ENCODE results near the gene CSMD2.

Gene CSMD2

GRCh38 chr1:33762962-33763361 is 402.1 kb downstream of the CSMD2 start:
- Histone ChIP-seq H3K9me3 (ENCODE audit: insufficient read depth, low read length) (no peaks in the 10 kb centered on the region), H3K4me1 (ENCODE audit: low read length) (no peaks in the 10 kb centered on the region), H4K20me1 (ENCODE audit: insufficient read depth, low read length) (no peaks in the 10 kb centered on the region), H3K4me3 (ENCODE audit: low read length) (no peak overlapping the region), H3K4me2 (ENCODE audit: low read length) (no peak overlapping the region), H2AFZ (ENCODE audit: low read depth, low read length) (no peak overlapping the region), H3K79me2 (ENCODE audit: low read length) (no peaks in the 10 kb centered on the region), H3K9ac (ENCODE audit: low read length) (no peak overlapping the region), H3K27ac (ENCODE audit: low read length) (no peak overlapping the region), H3K27me3 (ENCODE audit: low read depth, low read length) (no peaks in the 10 kb centered on the region), H3K36me3 (replicated peaks; ENCODE audit: low read depth, low read length) (no peaks in the 10 kb centered on the region)
- TF ChIP-seq EZH2phosphoT487 (IDR thresholded peaks at IDR 0.05; ENCODE audit: low read depth): no peak
- no peak for TF ChIP-seq CTCF (IDR thresholded peaks at IDR 0.05; ENCODE audit: low read depth, low read length)

- Histone ChIP-seq H3K79me2 (ENCODE audit: low read length) (no peaks in the 10 kb centered on the region), H3K4me3 (ENCODE audit: low read length) (no peak overlapping the region), H3K27ac (ENCODE audit: low read length) (no peak overlapping the region), H3K36me3 (replicated peaks; ENCODE audit: low read depth, low read length) (no peaks in the 10 kb centered on the region), H3K9me3 (ENCODE audit: insufficient read depth, low read length) (no peaks in the 10 kb centered on the region), H3K4me1 (ENCODE audit: low read length) (no peaks in the 10 kb centered on the region), H4K20me1 (ENCODE audit: insufficient read depth, low read length) (no peaks in the 10 kb centered on the region), H3K9ac (ENCODE audit: low read length) (no peak overlapping the region), H3K27me3 (ENCODE audit: low read depth, low read length) (no peaks in the 10 kb centered on the region), H3K4me2 (ENCODE audit: low read length) (no peak overlapping the region), H2AFZ (ENCODE audit: low read depth, low read length) (no peak overlapping the region)
- TF ChIP-seq CTCF (IDR thresholded peaks at IDR 0.05; ENCODE audit: low read depth, low read length): no peak
- no peak for TF ChIP-seq EZH2phosphoT487 (IDR thresholded peaks at IDR 0.05; ENCODE audit: low read depth)
These were observed 402.8 kb downstream of the CSMD2 start for GRCh38 chr1:33762109-33762830.

DNA sequence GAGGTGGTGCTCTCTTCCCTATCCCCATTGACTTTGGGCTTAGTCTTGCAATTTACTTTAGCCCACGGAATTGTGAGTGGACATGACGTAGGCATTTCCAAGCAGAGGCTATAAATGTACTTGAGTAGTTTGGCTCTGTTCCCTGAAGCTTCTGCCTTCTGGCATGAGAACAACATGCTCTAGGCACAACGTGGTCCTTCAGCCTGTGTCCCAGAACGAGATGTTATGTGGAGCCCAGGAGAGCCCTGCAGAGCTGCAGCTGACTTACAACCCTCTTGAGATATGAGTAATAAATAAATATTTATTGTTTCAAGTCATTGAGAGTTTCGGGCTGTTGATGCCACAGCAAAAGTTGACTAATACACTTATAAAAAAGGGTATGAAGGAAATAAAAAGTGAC is 406.3 kb downstream of the CSMD2 start:
- TF ChIP-seq CTCF (IDR thresholded peaks at IDR 0.05; ENCODE audit: low read depth, low read length) (no peak), EZH2phosphoT487 (IDR thresholded peaks at IDR 0.05; ENCODE audit: low read depth) (no peak)
- no peaks in the 10 kb centered on the region for H3K79me2 ChIP-seq (ENCODE audit: low read length)

GRCh38 chr1:33753087-33753856 is 411.8 kb downstream of the CSMD2 start:
- Histone ChIP-seq H3K36me3 (replicated peaks; ENCODE audit: low read depth, low read length) (no peaks in the 10 kb centered on the region), H3K9ac (ENCODE audit: low read length) (no peak overlapping the region), H3K79me2 (ENCODE audit: low read length) (no peaks in the 10 kb centered on the region), H3K27ac (ENCODE audit: low read length) (no peak overlapping the region), H4K20me1 (ENCODE audit: insufficient read depth, low read length) (no peaks in the 10 kb centered on the region), H3K4me1 (ENCODE audit: low read length) (no peaks in the 10 kb centered on the region), H3K4me3 (ENCODE audit: low read length) (no peak overlapping the region), H3K9me3 (ENCODE audit: insufficient read depth, low read length) (no peaks in the 10 kb centered on the region), H3K27me3 (ENCODE audit: low read depth, low read length) (no peaks in the 10 kb centered on the region), H2AFZ (ENCODE audit: low read depth, low read length) (no peak overlapping the region), H3K4me2 (ENCODE audit: low read length) (no peak overlapping the region)
- TF ChIP-seq CTCF (IDR thresholded peaks at IDR 0.05; ENCODE audit: low read depth, low read length) (no peak), EZH2phosphoT487 (IDR thresholded peaks at IDR 0.05; ENCODE audit: low read depth) (no peak)

More for the DNA sequence above, 406.3 kb downstream of the CSMD2 start:
- Histone ChIP-seq H3K4me3 (ENCODE audit: low read length) (no peak overlapping the region), H3K9me3 (ENCODE audit: insufficient read depth, low read length) (no peaks in the 10 kb centered on the region), H3K9ac (ENCODE audit: low read length) (no peak overlapping the region), H3K4me2 (ENCODE audit: low read length) (no peak overlapping the region), H2AFZ (ENCODE audit: low read depth, low read length) (no peak overlapping the region), H3K27ac (ENCODE audit: low read length) (no peak overlapping the region), H4K20me1 (ENCODE audit: insufficient read depth, low read length) (no peaks in the 10 kb centered on the region), H3K27me3 (ENCODE audit: low read depth, low read length) (no peaks in the 10 kb centered on the region), H3K4me1 (ENCODE audit: low read length) (no peaks in the 10 kb centered on the region), H3K36me3 (replicated peaks; ENCODE audit: low read depth, low read length) (no peaks in the 10 kb centered on the region)
